ENCODE data around the gene CELF5. TPM values are rescaled to one million over a fixed set of nuclear protein-coding genes. Genes with fewer than 3 reads are reported as not detected.
A peak's percentile ranks its signal among the peaks of the same experiment; 100 is the strongest.

CELF5 gene
- total and polyA plus RNA-seq, 9 of the 15 experiments (the other 6 are each of a cell fraction or from before 2014, with no cell fraction given) = 0.01 to 0.56 (median 0.22) TPM

DNA sequence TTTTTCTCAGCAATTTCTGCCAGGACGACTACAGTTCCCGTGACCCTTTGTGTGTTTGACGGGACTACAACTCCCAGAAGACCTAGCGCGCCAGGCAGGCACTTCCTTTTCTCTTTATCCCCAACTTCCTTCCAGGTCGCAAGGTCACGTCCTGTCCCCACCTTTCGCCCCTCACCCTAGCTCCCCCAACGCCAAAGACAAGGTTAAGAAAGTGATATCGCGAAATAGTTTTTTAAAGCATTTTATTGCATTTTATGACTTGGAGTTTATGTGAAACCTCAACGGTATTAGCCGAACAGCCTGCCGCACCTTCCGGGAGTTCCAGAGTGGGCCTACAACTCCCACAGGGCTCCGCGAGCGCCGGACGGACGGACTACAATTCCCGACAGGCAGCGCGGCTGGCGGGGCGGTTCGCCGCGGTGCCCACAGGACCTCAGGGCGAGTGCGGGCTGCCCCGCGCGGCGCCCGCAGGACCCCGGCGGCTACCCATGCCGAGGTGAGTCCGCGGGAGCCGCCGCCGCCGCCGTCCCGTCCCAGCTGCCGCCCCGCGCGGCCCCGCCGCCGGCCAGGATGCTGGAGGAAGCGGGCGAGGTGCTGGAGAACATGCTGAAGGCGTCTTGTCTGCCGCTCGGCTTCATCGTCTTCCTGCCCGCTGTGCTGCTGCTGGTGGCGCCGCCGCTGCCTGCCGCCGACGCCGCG lies 38.9 kb upstream of the CELF5 start, which contains the start of gene NCLN (continued):
- TF ChIP-seq, protein P1, sequence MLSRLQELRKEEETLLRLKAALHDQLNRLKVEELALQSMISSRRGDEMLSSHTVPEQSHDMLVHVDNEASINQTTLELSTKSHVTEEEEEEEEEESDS (CRISPR knock-in tag; IDR thresholded peaks at IDR 0.05) = no peak
- TF ChIP-seq ZNF551 (CRISPR knock-in tag; IDR thresholded peaks at IDR 0.05) = no peak
- TF ChIP-seq, protein P2, sequence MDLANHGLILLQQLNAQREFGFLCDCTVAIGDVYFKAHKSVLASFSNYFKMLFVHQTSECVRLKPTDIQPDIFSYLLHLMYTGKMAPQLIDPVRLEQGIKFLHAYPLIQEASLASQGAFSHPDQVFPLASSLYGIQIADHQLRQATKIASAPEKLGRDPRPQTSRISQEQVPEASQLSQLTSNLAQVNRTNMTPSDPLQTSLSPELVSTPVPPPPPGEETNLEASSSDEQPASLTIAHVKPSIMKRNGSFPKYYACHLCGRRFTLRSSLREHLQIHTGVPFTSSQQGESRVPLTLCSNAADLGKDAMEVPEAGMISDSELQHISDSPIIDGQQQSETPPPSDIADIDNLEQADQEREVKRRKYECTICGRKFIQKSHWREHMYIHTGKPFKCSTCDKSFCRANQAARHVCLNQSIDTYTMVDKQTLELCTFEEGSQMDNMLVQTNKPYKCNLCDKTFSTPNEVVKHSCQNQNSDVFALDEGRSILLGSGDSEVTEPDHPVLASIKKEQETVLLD (IDR thresholded peaks at IDR 0.05) = no peak
- TF ChIP-seq, protein P3, sequence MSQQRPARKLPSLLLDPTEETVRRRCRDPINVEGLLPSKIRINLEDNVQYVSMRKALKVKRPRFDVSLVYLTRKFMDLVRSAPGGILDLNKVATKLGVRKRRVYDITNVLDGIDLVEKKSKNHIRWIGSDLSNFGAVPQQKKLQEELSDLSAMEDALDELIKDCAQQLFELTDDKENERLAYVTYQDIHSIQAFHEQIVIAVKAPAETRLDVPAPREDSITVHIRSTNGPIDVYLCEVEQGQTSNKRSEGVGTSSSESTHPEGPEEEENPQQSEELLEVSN (IDR thresholded peaks at IDR 0.05; ENCODE audit: borderline replicate concordance in 1 of 2, extremely low read depth in 1 of 2, insufficient read depth in 1 of 2, insufficient read length in 1 of 2, low read depth in 1 of 2, low read length in 1 of 2, poor library complexity in 1 of 2, severe bottlenecking in 1 of 2) = peak in 1 of 2 experiments; percentile 32
- no peak for TF ChIP-seq CCAR2 (IDR thresholded peaks at IDR 0.05; ENCODE audit: low read depth, low read length)
- no peak for TF ChIP-seq ZBTB8A (IDR thresholded peaks at IDR 0.05; ENCODE audit: partially characterized antibody)
- TF ChIP-seq NFXL1 (CRISPR knock-in tag; IDR thresholded peaks at IDR 0.05) = no peak
- no peak for TF ChIP-seq ZNF224 (CRISPR knock-in tag; IDR thresholded peaks at IDR 0.05)
- peak; percentile 94 for TF ChIP-seq ELF1 (tag; IDR thresholded peaks at IDR 0.05)
- no peak for TF ChIP-seq PTRF (tag; IDR thresholded peaks at IDR 0.05)
- peak; percentile 47 for TF ChIP-seq DACH1 (IDR thresholded peaks at IDR 0.05; ENCODE audit: partially characterized antibody)
- TF ChIP-seq POLR2G (IDR thresholded peaks at IDR 0.05; ENCODE audit: low read depth, low read length) = peak; percentile 79
- TF ChIP-seq TSC22D4 (tag; IDR thresholded peaks at IDR 0.05) = no peak
- TF ChIP-seq CXXC5 (CRISPR knock-in tag; IDR thresholded peaks at IDR 0.05) = peak; percentile 71
- TF ChIP-seq ZNF197 (CRISPR knock-in tag; IDR thresholded peaks at IDR 0.05; ENCODE audit: low read depth) = peak; percentile 92; the same call in 1 of the 2 replicates
- peak; percentile 82 for TF ChIP-seq NFE2 (IDR thresholded peaks at IDR 0.05; ENCODE audit: low read depth)
- peak; percentile 40; the same call in 1 of the 2 replicates for TF ChIP-seq FOXM1 (IDR thresholded peaks at IDR 0.05; ENCODE audit: low read depth)
- TF ChIP-seq FOXM1 (CRISPR knock-in tag; IDR thresholded peaks at IDR 0.05; ENCODE audit: low read depth) = no peak
- TF ChIP-seq TCF3 (CRISPR knock-in tag; IDR thresholded peaks at IDR 0.05) = 0 out of 2 replicates have a peak, but pooled peaks have one; percentile 21
- peak; percentile 77 for TF ChIP-seq ZNF764 (CRISPR knock-in tag; IDR thresholded peaks at IDR 0.05; ENCODE audit: low read depth)
- TF ChIP-seq, protein P4, sequence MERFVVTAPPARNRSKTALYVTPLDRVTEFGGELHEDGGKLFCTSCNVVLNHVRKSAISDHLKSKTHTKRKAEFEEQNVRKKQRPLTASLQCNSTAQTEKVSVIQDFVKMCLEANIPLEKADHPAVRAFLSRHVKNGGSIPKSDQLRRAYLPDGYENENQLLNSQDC (CRISPR knock-in tag; IDR thresholded peaks at IDR 0.05) = peak; percentile 68; the same call in 1 of the 2 replicates
- TF ChIP-seq CBX3 (IDR thresholded peaks at IDR 0.05; ENCODE audit: borderline replicate concordance in 1 of 2, low read length in 2 of 2) = 0 out of 3 replicates have a peak, but pooled peaks of 1 of the 2 experiments have one; percentile 25
- TF ChIP-seq, protein P5, sequence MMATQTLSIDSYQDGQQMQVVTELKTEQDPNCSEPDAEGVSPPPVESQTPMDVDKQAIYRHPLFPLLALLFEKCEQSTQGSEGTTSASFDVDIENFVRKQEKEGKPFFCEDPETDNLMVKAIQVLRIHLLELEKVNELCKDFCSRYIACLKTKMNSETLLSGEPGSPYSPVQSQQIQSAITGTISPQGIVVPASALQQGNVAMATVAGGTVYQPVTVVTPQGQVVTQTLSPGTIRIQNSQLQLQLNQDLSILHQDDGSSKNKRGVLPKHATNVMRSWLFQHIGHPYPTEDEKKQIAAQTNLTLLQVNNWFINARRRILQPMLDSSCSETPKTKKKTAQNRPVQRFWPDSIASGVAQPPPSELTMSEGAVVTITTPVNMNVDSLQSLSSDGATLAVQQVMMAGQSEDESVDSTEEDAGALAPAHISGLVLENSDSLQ (IDR thresholded peaks at IDR 0.05) = peak; percentile 82
- no peak for TF ChIP-seq MYBL2 (IDR thresholded peaks at IDR 0.05; ENCODE audit: low read depth)
- TF ChIP-seq MYBL2 (CRISPR knock-in tag; IDR thresholded peaks at IDR 0.05; ENCODE audit: borderline replicate concordance) = no peak

Measured in K562 (cell line).